Medulla oblongata (tissue), 1 donor: ENCODE results near the gene PGAP6.
"Not testable (repeated sequence)": the region's sequence is repeated elsewhere in the genome, so short reads cannot be mapped to it uniquely, and the experiment has no call there.

Source experiments
- DNase-seq: peaks from one replicate; pipeline ENCODE4 v3.0.0-alpha.2; 2015; ENCODE audit errors: extremely low spot score

Gene PGAP6

DNA sequence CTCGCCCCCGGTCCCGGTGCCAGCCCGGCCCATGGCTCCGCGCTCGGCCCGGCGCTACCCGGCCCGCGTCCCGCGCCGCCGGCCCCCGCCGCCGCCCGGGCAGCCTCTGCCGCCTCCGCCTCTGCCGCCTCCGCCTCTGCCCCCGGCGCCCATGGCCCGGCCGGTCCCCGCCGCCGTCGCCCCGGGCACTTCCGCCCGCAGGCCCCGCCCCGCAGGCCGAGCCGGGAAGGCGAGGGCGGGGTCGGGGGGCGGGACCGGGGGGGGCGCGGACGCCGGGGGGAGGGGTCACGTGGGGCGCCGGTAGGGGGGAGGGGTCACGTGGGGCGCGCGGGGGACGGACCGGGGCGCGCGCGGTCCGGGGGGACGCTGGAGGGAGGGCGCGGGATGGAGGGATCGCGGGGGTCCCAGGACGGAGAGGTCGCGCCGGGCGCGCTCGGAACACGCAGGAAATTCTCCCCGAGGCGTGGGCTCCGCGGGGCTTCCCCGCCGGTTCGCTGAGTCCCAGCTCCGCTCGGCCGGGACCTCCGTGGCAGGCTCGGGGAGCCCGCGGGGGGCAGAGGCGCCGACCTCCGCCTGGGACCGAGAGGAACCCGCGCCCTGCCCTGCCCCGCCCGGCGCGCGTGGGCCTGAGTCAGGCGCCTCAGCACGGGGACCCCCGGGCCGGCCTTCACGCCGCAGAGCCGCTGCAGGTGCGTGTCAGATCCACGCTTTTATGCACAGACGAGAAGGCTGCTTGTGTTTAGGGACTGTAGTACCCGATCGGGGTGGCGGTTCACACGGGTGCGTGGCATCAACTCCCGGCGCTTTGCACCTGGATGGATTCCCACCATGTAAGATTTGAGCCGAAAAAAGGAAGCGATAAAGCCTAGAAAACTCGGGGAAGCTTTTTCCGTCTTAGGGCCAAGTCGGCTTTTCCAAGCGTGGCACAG is at the start of gene PGAP6:
Gene PGAP6, minus strand, starts transcription at position 190 of the 929 bp plus-strand sequence. Its CDS starts 157 bp downstream, at position 33.
- peak; percentile 76 for DNase-seq

DNA sequence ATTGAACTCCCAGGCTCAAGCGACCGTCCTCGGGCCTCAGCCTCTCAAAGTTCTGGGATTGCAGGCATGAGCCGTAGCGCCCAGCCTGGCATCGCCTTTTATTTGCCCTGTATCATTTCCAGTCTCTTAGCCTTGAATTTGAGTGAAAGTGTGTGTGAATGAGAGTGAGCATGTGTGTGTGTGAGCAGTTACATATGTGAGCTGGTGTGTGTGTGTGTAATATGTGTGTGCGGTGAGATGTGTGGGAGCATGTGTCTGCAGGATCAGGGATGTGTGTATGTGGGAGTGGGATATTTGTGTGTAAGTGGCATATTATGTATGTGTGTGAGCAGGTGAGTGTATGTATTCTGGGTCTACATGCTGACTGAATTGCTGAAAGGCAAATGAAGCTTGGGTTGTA is 49.1 kb upstream of the PGAP6 start:
- no peak for DNase-seq

DNA sequence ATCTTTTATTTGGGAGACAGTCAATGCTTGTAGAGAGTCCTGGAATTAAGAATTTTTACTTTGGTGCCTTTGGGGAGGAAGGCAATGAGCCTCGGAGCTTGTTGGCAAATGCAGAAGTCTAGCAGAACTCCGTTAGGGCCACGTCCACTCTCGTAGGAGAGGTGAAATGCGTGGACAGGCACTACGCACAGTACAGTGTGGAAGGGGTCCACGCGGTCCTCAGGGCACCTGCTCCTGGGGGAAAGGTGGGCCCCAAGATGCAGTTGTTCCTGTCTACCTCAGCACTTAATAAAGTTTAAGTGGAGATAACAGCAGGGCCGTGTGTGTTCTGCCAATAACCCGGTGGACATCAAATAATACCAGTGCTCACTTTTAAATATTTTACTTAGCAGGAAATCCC is 45.5 kb upstream of the PGAP6 start:
- no peak for DNase-seq

- DNase-seq = no peak
Observed at GRCh38 chr16:426906-427249, 45.1 kb upstream of the PGAP6 start.

- DNase-seq = no peak
Observed at GRCh38 chr16:426115-426905, 44.5 kb upstream of the PGAP6 start.

- no peak for DNase-seq
Observed at GRCh38 chr16:425740-426114, 43.9 kb upstream of the PGAP6 start.

DNA sequence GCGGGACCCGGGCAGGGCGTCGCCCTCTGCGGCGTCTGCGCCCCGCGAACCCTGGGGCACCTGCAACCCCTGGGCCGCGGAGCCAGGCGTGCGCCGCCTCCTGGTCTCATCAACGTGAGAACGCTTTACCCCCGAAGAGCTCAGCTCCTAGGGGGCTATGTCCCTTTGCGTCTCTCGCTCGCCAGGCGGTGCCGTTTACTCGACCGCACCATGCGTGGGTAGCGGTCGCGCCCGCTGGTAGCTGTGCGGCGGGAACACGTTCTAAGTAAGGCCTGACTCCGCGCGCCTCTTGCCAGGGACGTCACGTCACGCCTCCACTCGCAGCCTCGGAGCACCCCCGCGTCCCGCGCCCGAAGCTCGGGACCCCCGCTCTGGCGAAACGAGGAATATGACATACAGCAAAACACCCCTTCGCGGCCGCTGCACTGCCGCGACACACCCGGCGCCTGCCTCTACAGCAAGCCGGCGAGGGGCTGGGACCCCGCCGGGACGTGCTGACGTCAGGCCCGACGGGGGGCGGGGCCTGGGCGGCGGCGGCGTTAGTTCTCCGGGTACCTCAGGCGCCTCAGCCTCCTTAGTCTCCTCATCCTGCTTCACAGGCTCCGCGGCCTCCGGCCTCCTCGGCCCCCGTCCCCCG is 43.4 kb upstream of the PGAP6 start, which contains the start of gene RAB11FIP3:
Gene RAB11FIP3, plus strand, starts transcription at position 568 of the 637 bp plus-strand sequence. CDS start 358 bp downstream, outside the sequence.
- DNase-seq = peak; percentile 79

DNA sequence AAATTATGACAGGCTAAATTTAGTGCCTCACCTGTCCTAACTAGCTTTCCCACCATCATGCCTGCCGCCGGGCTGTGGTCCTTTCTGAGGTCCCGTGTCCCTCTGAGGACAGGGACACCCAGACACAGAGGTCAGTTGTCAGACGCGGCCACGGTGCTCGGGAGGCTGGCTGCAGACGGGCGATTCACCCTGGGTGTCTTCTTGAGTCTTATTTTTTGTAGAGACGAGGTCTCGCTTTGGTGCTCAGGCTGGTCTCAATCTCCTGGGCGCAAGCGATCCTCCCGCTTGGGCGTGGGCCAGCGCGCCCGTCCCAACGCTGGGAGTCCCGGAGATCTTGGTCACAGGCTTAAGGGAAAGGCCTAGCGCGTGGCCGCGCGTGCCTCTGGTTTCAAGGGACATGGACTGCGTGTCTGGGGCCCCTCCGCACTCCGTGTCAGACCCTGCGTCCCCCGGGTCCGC is 42.9 kb upstream of the PGAP6 start:
- peak; percentile 60 for DNase-seq

DNA sequence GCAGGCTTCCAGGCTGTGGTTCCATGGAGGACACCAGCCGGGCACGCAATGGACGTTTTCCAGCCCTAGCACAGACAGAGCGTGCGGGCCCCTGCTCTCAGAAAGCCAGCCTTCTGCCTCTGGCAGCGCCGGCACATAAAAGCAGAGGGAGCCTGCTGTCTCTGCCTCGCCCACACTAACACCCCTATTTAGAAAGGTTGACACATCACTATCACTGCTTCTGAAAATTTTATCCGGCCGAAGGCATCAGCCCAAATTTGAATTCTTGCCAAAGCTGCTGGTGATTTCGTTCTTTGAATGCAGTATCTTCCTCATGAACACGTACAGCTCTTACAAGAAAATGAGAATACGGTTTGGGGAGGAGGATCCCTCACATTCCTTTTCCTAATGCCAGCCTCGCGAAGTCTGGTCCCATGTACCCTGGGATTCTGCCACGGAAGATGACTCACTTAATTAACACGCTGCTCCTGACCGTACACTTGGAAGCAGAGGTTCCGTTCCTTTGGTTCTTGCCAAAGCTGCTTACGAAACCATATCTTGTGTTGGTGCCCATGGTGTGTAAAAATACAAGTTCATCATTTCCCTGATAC is 42.4 kb upstream of the PGAP6 start:
- DNase-seq = peak; percentile 75

DNA sequence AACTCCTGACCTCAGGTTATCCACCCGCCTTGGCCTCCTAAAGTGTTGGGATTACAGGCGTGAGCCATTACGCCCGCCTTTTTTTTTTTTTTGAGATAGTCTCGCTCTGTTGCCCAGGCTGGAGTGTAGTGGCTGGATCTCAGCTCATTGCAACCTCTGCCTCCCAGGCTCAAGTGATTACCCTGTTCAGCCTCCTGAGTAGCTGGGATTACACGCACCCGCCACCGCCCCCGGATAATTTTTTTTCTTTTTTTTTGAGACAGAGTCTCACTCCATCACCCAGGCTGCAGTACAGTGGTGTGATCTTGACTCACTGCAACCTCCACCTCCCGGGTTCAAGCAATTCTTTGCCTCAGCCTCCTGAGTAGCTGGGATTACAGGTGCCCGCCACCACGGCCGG is 40.4 kb upstream of the PGAP6 start:
- DNase-seq = not testable (repeated sequence)

DNA sequence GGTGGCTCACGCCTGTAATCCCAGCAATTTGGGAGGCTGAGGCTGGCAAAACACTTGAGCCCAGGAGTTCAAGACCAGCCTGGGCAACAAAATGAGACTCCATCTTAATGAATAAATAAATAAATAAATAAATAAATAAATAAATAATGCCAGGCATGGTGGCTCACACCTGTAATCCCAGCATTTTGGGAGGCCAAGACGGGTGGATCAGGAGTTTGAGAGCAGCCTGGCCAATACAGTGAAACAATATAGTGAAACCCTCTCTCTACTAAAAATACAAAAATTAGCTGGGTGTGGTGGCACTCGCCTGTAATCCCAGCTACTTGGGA is 33.4 kb upstream of the PGAP6 start:
- DNase-seq = not testable (repeated sequence)

- no peak for DNase-seq
Observed at GRCh38 chr16:414395-415169, 32.8 kb upstream of the PGAP6 start.

GRCh38 chr16:411576-412265 is 29.9 kb upstream of the PGAP6 start:
- no peak for DNase-seq

DNA sequence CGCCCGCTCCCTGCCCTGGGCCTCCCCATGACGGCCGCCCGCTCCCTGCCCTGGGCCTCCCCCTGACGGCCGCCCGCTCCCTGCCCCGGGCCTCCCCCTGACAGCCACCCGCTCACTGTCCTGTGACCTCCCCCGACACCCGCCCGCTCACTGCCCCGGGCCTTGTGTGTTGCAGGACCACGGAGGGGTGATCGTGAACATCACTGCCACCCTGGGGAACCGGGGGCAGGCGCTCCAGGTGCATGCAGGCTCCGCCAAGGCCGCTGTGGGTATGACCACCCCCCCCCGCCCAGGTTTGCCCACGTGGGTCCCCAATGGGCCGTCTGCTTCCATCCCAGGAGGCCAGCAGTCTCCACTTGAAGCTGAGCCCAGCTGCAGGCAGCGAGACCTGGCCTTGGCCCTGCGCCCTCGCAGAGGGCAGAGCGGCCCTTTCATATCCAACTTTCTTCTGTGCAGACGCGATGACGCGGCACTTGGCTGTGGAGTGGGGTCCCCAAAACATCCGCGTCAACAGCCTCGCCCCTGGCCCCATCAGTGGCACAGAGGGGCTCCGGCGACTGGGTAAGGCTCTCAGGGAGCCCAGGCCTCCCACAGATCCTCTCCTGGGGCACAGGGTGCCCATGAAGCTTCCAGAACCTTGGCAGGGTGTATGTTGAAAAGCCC is 28.9 kb upstream of the PGAP6 start:
- no peak for DNase-seq

- DNase-seq = no peak
Observed at GRCh38 chr16:407253-407652, 25.5 kb upstream of the PGAP6 start.

- DNase-seq = no peak
Observed at GRCh38 chr16:405548-406506, 24.0 kb upstream of the PGAP6 start.

GRCh38 chr16:404971-405486 is 23.3 kb upstream of the PGAP6 start:
- DNase-seq = no peak
